Measurements from ENCODE around the gene ZNF487. TPM values are rescaled to one million over a fixed set of nuclear protein-coding genes. Genes with fewer than 3 reads are reported as not detected.

Gene ZNF487
- total RNA-seq, 4 donors from 2014 or later, result 7.3 to 23.7 (median 18.3) TPM

DNA sequence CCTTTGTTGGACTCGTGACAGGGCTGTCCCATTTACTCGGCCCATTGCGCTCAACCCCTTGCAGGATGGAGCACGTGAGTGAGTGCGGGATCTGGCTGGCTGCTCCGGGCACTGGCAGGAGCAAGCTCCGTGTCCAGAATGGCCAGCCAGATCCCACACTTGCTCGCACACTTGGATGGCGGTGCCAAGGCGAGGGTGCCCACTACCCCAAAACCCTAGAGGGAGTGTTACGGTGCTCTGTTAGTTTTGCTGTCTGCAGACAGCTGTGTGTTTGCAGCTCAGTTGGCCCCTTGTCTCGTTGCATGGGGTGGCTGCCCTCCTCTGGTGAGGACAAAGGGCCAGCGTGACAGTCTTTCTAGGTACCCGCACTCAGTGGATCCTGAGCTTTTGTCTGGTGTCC lies 34.2 kb downstream of the ZNF487 start:
- WGBS, 2 donors, result 93% methylated on average over 14 of the region's 14 CpGs
- no peak for TF ChIP-seq POLR2A (IDR thresholded peaks at IDR 0.05)
- TF ChIP-seq, protein P1, sequence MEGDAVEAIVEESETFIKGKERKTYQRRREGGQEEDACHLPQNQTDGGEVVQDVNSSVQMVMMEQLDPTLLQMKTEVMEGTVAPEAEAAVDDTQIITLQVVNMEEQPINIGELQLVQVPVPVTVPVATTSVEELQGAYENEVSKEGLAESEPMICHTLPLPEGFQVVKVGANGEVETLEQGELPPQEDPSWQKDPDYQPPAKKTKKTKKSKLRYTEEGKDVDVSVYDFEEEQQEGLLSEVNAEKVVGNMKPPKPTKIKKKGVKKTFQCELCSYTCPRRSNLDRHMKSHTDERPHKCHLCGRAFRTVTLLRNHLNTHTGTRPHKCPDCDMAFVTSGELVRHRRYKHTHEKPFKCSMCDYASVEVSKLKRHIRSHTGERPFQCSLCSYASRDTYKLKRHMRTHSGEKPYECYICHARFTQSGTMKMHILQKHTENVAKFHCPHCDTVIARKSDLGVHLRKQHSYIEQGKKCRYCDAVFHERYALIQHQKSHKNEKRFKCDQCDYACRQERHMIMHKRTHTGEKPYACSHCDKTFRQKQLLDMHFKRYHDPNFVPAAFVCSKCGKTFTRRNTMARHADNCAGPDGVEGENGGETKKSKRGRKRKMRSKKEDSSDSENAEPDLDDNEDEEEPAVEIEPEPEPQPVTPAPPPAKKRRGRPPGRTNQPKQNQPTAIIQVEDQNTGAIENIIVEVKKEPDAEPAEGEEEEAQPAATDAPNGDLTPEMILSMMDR (IDR thresholded peaks at IDR 0.05), result no peak
- no peak for TF ChIP-seq EP300 (IDR thresholded peaks at IDR 0.05)
- no peak for DNase-seq (ENCODE audit: low spot score in 2 of 2)
- no peaks in the 10 kb centered on the region for H3K27me3 ChIP-seq
- H3K4me3 ChIP-seq, result no peak overlapping the region
- no peaks in the 10 kb centered on the region for H3K4me1 ChIP-seq
- peaks cover 0 to 17% (median 0%) of the 10 kb centered on the region in 4 donors for H3K9me3 ChIP-seq
- peaks cover 0 to 54% (median 0%) of the 10 kb centered on the region in 3 donors for H3K36me3 ChIP-seq
- H3K27ac ChIP-seq, result no peak overlapping the region

DNA sequence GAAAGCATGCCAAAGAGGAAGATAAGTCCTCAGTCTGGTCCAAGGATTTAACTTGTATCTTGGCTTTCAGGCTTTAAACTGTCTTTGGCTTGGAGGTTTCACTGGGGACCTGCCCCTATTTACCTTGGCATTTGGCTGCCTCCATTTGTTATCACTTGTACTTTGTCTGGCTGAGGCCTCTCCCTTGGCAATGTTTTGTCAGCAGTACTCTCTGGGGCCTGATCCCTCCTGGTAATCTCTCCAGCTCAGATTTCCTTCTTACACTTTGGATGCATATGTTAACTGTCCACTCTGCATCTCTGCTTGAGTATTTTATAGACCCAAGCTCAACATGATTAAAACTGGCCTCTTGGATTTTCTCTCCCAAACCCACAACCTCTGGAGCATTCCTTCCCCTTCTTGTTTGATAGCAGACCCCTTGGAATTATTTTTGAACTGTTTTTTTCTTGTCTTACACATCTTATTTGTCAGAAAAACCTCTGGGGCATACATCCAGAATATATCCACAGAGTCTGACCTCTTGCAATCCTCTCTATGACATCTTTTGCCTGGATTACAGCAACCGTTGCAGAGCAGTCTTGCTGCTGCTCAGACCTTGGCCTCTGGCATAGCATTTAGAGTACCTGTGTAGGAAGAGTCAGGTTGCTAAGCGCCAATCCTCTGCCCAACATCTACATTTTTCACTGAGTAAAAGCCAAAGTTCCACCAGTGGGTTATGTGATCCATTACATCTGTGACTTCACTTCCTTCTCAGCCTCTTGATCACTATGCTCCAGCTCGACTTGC lies 35.2 kb downstream of the ZNF487 start:
- Histone ChIP-seq H3K27me3 (no peaks in the 10 kb centered on the region), H3K4me3 (no peak overlapping the region), H3K27ac (no peak overlapping the region), H3K9me3 (peaks cover 0 to 21% (median 0%) of the 10 kb centered on the region in 4 donors), H3K4me1 (no peaks in the 10 kb centered on the region), H3K36me3 (peaks cover 0 to 61% (median 0%) of the 10 kb centered on the region in 3 donors)
- DNase-seq (ENCODE audit: low spot score in 2 of 2), result no peak
- 79 to 83% methylated on average over 3 of the region's 3 CpGs for WGBS, 2 donors
- TF ChIP-seq EP300 (IDR thresholded peaks at IDR 0.05) (no peak), POLR2A (IDR thresholded peaks at IDR 0.05) (no peak)
- TF ChIP-seq, protein P1 (IDR thresholded peaks at IDR 0.05), result no peak

DNA sequence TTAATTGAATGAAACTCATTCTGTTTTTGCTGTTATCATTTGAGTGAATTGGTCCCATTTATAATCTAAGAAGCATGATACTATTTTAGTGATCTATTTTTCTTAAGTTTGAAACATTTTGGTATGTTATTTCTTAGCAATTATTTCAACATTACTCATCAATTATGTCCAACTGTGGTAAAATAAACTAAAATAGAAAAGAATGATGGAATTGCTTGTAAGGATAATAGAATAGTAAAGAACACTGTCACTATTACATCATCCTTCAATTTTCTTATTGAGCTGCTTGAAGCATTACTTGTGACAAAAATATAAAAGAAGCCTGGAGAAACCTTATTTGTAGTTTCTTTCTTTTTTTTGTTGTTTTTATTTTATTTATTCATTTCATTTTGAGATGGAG lies 42.4 kb downstream of the ZNF487 start:
- no peak for DNase-seq (ENCODE audit: low spot score in 2 of 2)
- TF ChIP-seq POLR2A (IDR thresholded peaks at IDR 0.05), result no peak
- TF ChIP-seq, protein P1 (IDR thresholded peaks at IDR 0.05), result no peak
- TF ChIP-seq EP300 (IDR thresholded peaks at IDR 0.05), result no peak
- H3K27me3 ChIP-seq, result no peaks in the 10 kb centered on the region
- peaks cover 0 to 49% (median 12%) of the 10 kb centered on the region in 4 donors for H3K9me3 ChIP-seq
- H3K4me3 ChIP-seq, result no peak overlapping the region
- H3K4me1 ChIP-seq, result no peaks in the 10 kb centered on the region
- peaks cover 0 to 90% (median 0%) of the 10 kb centered on the region in 3 donors for H3K36me3 ChIP-seq
- no peak overlapping the region for H3K27ac ChIP-seq

DNA sequence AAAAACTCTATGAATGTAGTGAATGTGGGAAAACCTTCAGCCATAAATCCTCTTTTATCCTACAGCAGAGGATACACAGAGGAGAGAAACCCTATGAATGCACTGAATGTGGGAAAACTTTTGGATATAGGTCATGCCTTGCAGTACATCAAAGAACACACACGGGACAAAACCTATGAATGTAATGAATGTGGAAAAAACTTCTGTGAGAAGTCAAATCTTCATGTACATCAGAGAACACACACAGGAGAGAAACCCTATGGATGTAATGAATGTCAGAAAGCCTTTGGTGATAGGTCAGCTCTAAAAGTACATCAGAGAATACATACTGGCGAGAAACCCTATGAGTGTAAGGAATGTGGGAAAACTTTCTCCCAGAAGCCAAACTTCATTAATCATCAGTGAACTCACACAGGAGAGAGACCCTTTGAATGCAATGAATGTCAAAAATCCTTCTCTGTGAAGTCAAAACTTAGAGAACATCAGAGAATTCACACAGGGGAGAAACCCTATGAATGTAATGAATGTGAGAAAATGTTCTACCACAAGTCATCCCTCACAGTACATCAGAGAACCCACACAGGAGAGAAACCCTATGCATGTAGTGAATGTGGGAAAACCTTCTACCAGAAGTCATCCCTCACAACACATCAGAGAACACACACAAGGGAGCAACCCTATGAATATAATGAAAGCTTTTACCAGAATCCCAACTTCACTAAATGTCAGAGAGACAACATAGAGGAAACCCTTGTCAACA lies 45.6 kb downstream of the ZNF487 start:
- no peak overlapping the region for H3K4me3 ChIP-seq
- TF ChIP-seq, protein P1 (IDR thresholded peaks at IDR 0.05), result no peak
- TF ChIP-seq EP300 (IDR thresholded peaks at IDR 0.05) (no peak), POLR2A (IDR thresholded peaks at IDR 0.05) (no peak)
- H3K27ac ChIP-seq, result no peak overlapping the region
- peaks cover 0 to 71% (median 0%) of the 10 kb centered on the region in 3 donors for H3K36me3 ChIP-seq
- no peaks in the 10 kb centered on the region for H3K27me3 ChIP-seq
- no peak for DNase-seq (ENCODE audit: low spot score in 2 of 2)
- 97 to 98% methylated on average over 2 of the region's 2 CpGs for WGBS, 2 donors
- H3K9me3 ChIP-seq, result peaks cover 0 to 75% (median 15%) of the 10 kb centered on the region in 4 donors
- H3K4me1 ChIP-seq, result no peaks in the 10 kb centered on the region

DNA sequence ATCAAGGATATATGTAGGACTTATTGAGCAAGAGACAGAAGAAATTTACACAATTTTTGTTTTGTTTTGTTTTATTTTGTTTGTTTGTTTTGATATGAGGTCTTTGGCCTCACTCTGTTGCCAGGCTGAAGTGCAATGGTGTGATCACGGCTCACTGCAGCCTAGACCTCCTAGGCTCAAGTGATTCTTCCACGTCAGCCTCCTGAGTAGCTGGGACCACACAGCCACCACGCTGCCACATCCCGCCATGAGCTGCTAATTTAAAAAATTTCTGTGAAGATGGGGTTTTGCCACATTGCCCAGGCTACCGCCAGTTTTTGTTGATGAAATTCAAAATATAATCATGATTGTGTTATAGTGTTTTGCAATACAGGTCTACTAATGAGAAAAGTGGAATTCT lies 54.9 kb downstream of the ZNF487 start:
- Histone ChIP-seq H3K9me3 (peaks cover 0 to 53% (median 1%) of the 10 kb centered on the region in 4 donors), H3K27me3 (peaks cover 0 to 2% of the 10 kb centered on the region in 2 donors), H3K27ac (no peak overlapping the region), H3K36me3 (peaks cover 0 to 7% (median 0%) of the 10 kb centered on the region in 3 donors), H3K4me1 (no peaks in the 10 kb centered on the region), H3K4me3 (no peak overlapping the region)
- DNase-seq (ENCODE audit: low spot score in 2 of 2), result no peak
- 92% methylated on average over 5 of the region's 5 CpGs for WGBS, 2 donors
- TF ChIP-seq, protein P1 (IDR thresholded peaks at IDR 0.05), result no peak
- TF ChIP-seq EP300 (IDR thresholded peaks at IDR 0.05), result no peak
- no peak for TF ChIP-seq POLR2A (IDR thresholded peaks at IDR 0.05)
